NB4 (cell line): ENCODE results near the gene MRPS30.
"Not testable (repeated sequence)": the region's sequence is repeated elsewhere in the genome, so short reads cannot be mapped to it uniquely, and the experiment has no call there.

Experiments used
- DNase-seq: peaks from one replicate; pipeline ENCODE4 v3.0.0; 2010; ENCODE audit warnings: low read depth
- H3K4me3 ChIP-seq: one replicate; pipeline ENCODE4 v1.5.1; 2011; ENCODE audit warnings: mild to moderate bottlenecking, low read depth, low read length, moderate library complexity
- CTCF ChIP-seq: IDR thresholded peaks from one replicate; pipeline ENCODE4 v1.5.1; 2012; ENCODE audit warnings: low read depth, low read length
- MAX ChIP-seq: IDR thresholded peaks from 2 replicates; pipeline ENCODE4 v1.6.1; 2011; ENCODE audit warnings: low read depth, low read length
- MYC ChIP-seq: IDR thresholded peaks from 2 replicates; pipeline ENCODE4 v1.6.1; 2011; ENCODE audit warnings: low read depth, low read length
- POLR2A ChIP-seq: IDR thresholded peaks from 2 replicates; pipeline ENCODE4 v1.6.1; 2011; ENCODE audit warnings: mild to moderate bottlenecking; ENCODE audit not compliant: insufficient read length; ENCODE audit errors: extremely low read depth

Gene MRPS30

GRCh38 chr5:44809215-44809955 lies 638 bp downstream of the MRPS30 start:
- peak overlapping the region; percentile 85 for H3K4me3 ChIP-seq
- DNase-seq, result peak; percentile 75
- peak; percentile 80 for TF ChIP-seq MYC
- no peak for TF ChIP-seq POLR2A
- no peak for TF ChIP-seq CTCF
- TF ChIP-seq MAX, result peak; percentile 85

- peak; percentile 4 for DNase-seq
- H3K4me3 ChIP-seq, result peak overlapping the region; percentile 85
- no peak for TF ChIP-seq CTCF
- no peak for TF ChIP-seq MYC
- no peak for TF ChIP-seq MAX
- TF ChIP-seq POLR2A, result no peak
Observed at GRCh38 chr5:44809956-44810420, 1.2 kb downstream of the MRPS30 start.

- no peak for TF ChIP-seq POLR2A
- TF ChIP-seq MYC, result no peak
- no peak for TF ChIP-seq MAX
- H3K4me3 ChIP-seq, result no peak overlapping the region
Observed at GRCh38 chr5:44814761-44815160, 6.0 kb downstream of the MRPS30 start.

GRCh38 chr5:44821164-44821563 lies 12.4 kb downstream of the MRPS30 start:
- no peak for DNase-seq
- TF ChIP-seq CTCF (no peak), POLR2A (no peak), MYC (no peak), MAX (no peak)
- no peak overlapping the region for H3K4me3 ChIP-seq

More at GRCh38 chr5:44814761-44815160, 6.0 kb downstream of the MRPS30 start:
- DNase-seq, result no peak

DNA sequence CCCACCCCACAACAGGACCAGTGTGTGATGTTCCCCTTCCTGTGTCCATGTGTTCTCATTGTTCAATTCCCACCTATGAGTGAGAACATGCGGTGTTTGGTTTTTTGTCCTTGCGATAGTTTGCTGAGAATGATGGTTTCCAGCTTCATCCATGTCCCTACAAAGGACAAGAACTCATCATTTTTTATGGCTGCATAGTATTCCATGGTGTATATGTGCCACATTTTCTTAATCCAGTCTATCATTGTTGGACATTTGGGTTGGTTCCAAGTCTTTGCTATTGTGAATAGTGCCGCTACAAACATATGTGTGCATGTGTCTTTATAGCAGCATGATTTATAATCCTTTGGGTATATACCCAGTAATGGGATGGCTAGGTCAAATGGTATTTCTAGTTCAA lies 15.9 kb downstream of the MRPS30 start:
- not testable (repeated sequence) for H3K4me3 ChIP-seq, DNase-seq

DNA sequence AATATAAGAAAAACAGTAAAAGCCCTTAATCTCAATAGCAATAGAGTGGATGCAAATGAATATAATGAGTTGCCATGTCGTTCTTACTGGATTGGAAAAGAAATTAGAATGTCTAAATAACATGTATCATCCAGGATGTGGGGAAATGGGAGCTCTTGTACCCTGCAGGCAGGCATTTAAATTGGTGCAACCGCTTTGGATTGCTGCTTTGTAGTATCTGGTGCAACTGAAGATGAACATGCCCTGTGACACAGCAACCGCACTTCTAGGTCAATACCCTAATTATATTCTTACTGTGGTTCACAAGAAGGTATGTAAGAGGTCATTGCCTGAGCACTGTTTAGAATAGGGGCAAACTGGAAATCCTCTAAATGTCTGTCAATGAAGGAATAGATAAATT lies 18.9 kb downstream of the MRPS30 start:
- TF ChIP-seq CTCF (no peak), MYC (no peak), POLR2A (no peak), MAX (no peak)
- H3K4me3 ChIP-seq, result no peak overlapping the region
- no peak for DNase-seq

- no peak overlapping the region for H3K4me3 ChIP-seq
Observed at GRCh38 chr5:44828719-44829118, 20.0 kb downstream of the MRPS30 start.

More at GRCh38 chr5:44828719-44829118, 20.0 kb downstream of the MRPS30 start:
- no peak for DNase-seq
- no peak for TF ChIP-seq POLR2A
